Effector CD4-positive, alpha-beta T cell (primary cell): Measurements from ENCODE around the gene RAD51D.
"Not testable (repeated sequence)": the region's sequence is repeated elsewhere in the genome, so short reads cannot be mapped to it uniquely, and the experiment has no call there.

Experiments used
- DNase-seq: peaks from one replicate; pipeline ENCODE4 v3.0.0-alpha.2; 2020
- total RNA-seq: gene quantifications from one replicate; lab custom pipeline; 2026; lab: John Stamatoyannopoulos, UW

RAD51D gene
- 31.7 reads per million, percentile 58 among the genes with 10 or more reads in this experiment for total RNA-seq

DNA sequence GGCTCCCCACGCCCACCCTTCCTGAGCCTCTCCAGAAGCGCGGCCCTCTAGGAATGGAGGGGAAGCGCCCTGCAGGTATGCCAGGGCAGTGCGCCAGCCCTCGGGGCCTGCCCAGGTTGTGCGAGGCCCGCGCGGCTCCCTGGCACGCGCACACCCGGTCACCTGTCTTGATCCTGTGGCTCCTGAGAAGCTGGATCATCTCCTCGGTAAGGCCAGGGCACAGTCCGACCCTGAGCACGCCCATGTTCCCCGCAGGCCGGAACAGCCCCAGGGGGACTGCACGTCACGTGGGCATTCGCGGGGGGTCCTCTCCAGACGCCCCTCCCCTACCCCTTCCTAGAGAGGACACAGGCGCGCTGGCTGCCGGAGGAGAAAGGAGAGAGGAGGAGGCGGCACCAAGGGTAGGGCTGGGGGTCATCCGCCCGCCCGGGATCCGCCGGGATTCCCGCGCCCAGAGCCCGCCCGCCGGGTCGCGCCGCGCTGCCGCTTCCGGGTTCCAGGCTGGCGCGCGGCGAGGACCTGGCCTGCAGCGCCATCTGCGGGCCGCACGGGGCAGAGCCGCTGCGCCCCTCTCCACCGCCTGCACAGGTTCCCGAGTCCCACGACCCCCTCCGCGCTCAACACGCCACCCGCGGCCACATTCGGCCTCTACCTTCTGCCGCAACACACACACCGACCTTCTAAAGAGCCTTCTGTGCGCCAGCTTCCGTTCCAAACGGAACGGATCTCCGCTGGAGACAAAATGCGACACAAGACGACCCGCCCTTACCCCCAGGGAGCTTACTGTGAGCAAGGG, at the start of gene RAD51D:
TSS of gene RAD51D (minus strand) at position 491 of the 796 bp plus-strand sequence. CDS start at position 244, 247 bp downstream.
- DNase-seq = peak; percentile 68

GRCh38 chr17:35167666-35168065, 48.0 kb upstream of the RAD51D start:
- no peak for DNase-seq

DNA sequence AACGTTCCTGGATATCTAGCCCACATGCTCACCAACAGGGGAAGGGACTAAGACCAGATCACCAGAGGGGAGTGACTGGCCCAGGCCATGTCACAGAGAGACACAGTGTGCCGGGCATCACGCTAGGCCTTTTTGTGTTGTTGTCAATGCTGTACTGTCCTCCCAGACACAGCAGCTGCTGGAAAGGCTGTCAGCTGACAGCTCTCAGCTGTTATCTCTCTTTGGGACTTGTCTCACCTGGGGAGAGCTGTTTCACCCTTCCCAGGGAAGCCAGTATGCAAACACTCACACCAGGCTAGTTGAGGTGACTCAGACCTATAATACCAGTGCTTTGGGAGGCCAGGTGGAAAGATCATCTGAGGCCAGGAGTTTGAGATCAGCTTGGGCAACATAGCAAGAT, 47.4 kb upstream of the RAD51D start:
- DNase-seq = no peak

DNA sequence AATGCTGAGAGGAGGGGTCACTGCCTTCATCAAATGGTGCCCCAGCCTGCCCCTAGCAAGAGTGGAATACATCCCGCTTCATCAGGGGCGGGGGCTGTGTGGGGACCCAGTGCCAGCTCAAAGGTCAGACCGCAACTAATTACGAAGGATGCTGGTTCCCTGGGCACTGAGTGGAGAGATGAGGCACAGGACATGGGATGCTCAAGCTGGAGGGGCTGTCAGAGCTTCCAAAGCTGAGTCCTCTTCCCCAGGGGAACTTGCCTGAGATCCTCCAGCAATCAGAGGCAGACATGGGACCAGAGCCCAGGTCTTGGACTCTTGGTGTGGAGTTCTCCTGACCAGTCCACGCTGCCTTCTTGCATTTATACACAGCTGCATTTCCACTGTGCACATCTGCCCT, 46.9 kb upstream of the RAD51D start:
- no peak for DNase-seq

GRCh38 chr17:35164716-35165115, 45.1 kb upstream of the RAD51D start:
- no peak for DNase-seq

DNA sequence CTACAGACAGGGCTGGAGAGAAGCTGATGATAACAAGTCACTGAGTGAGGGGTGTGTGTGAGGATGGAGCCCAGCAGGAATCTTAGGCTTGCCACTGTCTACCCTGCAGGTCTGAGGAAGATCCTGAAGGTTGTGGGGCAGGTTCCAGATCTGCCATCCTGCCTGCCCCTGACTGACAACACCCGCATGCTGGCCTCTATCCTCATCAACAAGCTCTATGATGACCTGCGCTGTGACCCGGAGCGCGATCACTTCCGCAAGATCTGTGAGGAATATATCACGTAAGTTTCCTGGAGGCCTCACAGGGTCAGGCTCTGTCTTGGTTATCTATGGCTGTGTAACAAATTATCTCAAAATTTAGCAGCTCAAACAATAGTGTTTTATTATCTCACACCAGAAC, 44.2 kb upstream of the RAD51D start:
- DNase-seq = no peak

DNA sequence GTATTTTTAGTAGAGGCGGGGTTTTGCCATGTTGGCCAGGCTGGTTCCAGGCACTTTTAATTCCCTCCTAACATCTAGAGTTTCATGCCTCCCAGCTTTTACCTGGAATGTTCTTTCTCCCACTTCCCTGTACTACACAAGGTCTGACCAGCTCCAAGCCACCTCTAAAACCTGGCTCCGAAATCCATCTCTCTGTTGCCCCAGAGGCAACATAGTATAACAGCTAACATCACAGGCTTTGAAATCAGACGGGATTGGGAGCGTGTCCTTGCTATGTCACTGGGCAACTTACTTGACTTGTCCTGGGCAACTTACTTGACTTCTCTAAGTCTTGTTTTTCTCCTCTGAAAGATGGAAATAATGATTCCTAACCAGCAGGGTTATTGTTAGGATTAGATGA, 43.1 kb upstream of the RAD51D start:
- no peak for DNase-seq

DNA sequence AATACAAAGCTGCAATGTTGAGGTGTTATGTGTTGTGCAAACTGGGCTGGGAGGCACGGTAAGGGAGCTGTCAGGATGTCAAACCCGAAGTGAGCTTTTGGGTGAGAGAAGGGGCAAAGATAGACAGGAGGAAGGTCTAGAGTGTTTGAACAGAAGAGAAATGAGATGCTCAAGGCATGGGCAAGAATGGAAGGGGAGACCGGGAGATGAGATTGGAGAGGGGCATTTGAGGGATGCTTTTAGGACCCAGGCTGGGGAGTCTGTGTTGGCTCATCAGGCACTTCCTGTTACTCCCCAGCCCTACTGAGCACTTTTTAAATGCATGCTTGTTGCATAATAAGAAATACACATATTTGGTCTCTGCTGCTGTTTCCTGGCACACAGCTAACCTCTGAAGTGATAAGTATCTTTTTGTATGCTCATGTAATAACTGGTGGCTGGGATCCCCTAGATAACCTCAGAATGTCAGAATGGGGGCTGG, 41.7 kb upstream of the RAD51D start:
- DNase-seq = no peak

- DNase-seq = peak; percentile 33
These were observed 40.9 kb upstream of the RAD51D start for GRCh38 chr17:35160354-35161201.

DNA sequence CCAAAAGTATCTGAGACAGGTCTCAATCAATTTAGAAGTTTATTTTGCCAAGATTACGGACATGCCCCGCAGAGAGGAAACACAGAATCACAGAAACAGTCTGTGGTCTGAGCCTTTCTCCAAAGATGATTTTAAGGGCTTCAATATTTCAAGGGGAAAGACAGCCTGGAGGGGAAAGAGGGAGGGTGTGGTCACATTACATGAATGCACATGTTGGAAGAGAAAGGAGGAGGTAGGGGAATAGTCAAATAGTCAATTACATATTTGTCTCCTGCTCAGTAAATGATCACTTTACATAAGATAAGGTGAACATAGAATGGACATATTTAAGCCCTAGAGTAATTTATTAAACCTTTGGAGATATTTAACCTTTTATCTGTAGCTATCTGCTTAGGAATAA, 40.3 kb upstream of the RAD51D start:
- DNase-seq = no peak

- no peak for DNase-seq
These were observed 35.6 kb upstream of the RAD51D start for GRCh38 chr17:35155246-35155645.

DNA sequence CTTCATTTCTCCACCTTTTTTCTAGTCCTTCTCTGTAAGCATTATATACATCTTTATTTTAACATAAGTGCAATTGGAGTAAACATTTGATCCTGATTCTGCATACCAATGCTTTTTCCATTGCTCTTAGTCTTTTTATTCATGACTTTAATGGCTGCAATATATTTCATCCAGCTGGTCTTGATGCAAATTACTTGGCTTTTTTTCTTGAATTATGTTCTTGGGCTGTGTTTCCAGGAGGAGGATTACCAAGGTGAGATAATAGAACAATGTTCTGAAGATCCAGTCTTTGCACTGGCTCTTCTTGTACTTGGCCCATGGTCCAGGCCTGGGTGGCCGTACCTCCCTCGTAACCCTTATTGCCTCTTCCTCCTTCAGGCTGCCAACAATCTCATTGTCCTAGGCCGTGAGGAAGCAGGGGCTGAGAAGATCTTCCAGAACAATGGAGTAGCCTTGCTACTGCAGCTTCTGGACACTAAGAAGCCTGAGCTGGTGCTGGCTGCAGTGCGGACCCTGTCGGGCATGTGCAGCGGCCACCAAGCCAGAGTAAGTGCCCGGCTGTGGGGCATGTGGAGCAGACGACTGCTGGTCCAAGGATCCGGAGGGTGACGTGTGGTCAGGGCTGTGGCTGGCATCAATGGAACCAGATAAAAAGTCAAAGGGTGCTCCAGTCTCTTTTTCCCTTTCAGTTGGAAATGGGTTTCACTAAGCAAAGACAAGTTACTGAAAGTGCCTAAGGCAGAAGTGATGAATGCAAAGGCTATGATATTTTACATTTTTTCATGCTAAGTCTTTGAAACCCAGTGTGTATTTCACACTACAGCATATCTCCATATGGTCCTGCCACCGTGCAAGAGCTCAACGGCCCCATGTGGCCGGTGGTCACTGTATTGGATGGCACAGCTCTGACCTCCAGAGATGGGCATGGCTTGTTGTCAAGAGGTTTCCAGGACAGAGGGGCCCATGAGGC, 34.8 kb upstream of the RAD51D start:
- DNase-seq = no peak

DNA sequence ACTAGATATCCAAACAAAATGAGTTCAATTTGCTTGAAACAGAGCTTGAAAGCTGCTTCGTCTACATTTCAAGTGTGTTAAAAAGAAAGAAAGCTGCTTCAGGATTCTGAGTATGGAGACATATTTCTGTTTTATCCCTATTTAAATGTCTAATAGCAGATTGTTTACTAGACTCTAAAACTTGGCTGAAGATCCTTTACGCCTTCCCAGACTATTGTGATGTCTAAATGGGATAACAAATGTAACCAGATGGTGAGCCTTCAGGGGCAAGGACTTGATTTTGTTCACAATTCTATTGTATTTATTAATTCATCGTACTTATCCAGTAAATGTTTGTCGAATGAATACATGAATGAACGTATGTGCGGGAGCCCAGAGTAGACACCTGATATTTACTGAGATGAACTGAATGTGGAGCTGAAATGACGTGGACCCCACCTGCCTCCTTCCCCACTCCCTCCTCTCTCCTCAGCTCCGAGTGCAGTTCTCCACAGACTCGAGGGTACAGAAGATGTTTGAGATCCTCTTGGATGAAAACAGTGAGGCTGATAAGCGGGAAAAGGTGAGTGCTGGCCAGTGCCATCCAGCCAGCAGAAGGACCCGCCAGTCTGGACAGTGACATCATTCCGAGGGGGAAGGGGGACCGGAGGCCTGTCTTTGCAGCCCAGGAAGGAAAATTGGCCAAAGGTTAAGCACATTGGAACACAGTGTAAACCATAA, 32.9 kb upstream of the RAD51D start:
- DNase-seq = no peak

- not testable (repeated sequence) for DNase-seq
These were observed 31.4 kb upstream of the RAD51D start for GRCh38 chr17:35151080-35151479.

- no peak for DNase-seq
These were observed 30.3 kb upstream of the RAD51D start for GRCh38 chr17:35149941-35150340.

DNA sequence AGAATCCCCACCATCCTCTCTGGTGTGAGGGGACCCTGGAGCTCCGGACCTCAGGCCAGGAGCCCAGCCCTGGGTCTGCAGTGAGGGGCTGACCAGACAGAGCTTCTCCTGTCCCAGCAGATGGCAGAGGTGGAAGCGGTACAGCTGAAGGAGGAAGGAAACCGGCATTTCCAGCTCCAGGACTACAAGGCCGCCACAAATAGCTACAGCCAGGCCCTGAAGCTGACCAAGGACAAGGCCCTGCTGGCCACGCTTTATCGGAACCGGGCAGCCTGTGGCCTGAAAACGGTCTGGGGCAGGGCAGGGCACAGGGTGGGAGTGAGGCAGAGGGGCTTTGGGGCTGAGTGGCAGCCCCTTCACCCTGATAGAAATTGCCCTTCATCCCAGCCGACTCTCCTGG, 28.5 kb upstream of the RAD51D start:
- DNase-seq = no peak

- no peak for DNase-seq
These were observed 27.8 kb upstream of the RAD51D start, which contains the start of gene UNC45B for GRCh38 chr17:35147375-35147905. Gene UNC45B (plus strand): TSS chr17:35147817. CDS start chr17:35148264, 447 bp downstream.

DNA sequence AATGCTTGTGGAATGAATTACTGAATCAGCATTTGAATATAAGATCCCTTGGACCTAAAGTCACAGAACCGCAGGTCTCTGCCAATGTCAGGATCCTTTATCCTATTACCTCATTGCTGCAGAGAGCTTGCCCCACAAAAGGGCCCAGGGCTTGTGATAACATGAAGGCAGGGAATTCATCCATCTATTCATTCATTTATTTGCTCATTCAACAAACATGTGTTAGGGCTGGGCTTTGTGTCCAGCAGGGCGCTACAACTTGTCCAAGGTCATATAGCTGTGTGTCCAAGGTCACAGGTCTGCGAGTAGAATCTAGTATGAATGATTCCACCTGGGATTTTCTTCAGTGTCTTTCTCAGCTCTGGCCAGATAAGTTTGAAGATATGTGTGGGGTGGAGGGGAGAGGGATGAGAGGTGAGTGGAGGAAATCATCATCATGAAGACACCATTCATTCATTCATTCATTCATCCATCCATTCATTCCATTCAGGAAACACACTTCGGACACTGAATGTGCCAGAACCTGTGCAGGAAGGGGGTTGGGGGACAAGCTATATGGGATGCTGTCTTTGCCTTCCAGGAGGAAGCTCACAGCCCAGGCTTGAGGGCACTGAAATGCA, 26.7 kb upstream of the RAD51D start:
- DNase-seq = no peak

- no peak for DNase-seq
These were observed 25.2 kb upstream of the RAD51D start for GRCh38 chr17:35144840-35145239.

DNA sequence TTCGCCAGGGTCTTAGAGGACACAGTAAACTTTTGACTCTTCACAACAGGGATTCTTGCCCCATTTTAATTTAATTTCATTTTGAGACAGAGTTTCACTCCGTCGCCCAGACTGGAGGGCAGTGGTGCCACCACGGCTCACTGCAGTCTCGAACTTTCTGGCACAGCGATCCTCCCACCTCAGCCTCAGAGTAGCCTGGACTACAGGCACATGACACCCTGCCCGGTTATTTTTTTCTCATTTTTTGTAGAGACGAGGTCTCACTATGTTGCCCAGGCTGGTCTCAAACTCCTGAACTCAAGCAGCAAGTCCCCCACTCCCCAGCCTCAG, 22.8 kb upstream of the RAD51D start:
- no peak for DNase-seq
